ENCODE results near the gene IDE.

IDE gene

DNA sequence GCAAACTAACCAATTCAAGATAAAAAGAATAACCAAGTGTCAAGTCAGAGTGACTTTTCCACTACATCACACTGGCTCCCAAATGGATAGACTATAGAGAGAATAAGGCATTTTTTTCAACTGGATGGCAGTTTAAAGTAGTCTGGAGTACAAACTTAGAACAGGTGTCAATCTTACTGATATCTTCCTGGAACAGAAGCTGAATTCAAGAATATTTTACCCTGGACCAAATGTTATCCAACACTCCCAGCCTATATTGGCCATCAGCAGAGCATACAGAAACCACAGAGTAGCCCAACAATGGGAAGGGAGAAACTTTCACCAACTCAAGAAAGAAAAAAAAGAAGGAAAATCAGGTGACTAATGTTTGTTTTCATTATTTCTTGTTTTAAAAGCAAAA lies 11.5 kb downstream of the IDE start:
- DNase-seq, result no peak

DNA sequence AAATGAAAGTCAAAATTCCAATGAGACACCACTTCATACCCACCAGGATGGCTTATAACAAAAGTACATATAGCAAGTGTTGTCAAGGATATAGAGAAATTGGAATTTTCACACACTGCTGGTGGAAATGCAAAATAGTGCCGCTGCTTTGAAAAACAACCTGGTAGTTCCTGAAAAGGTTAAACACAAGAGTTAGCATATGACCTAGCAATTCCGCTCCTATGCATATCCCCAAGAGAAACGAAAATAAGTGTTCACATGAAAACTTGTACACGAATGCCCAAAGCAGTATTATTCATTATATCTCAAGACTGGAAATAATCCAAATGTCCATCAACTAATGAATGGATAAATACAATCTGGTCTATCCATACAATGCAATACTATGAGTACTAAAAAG lies 14.8 kb downstream of the IDE start:
- DNase-seq, result no peak

GRCh38 chr10:92553959-92554358 lies 19.9 kb downstream of the IDE start:
- no peak for DNase-seq

GRCh38 chr10:92552310-92552709 lies 21.6 kb downstream of the IDE start:
- no peak for DNase-seq

- DNase-seq, result no peak
These were observed 23.0 kb downstream of the IDE start for GRCh38 chr10:92550924-92551323.

DNA sequence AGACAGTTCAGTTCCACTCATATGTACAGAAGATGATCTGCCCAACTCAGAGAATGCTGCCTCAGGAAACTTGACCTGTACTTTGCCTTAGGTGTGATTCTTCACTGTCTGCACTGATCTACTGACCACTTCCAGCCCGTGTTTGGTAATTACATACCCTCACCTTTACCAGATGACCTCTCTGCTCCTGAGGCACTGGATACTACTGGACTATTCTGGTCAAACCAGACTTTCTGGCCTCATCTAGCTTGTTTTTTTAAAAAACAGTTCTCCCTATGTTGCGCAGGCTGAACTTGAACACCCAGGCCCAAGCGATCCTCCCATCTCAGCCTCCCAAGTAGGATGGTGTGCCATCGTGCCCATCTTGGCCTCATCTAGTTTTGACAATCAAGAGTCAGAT lies 26.2 kb downstream of the IDE start:
- DNase-seq, result no peak

- DNase-seq, result no peak
These were observed 28.3 kb downstream of the IDE start for GRCh38 chr10:92545556-92545955.

DNA sequence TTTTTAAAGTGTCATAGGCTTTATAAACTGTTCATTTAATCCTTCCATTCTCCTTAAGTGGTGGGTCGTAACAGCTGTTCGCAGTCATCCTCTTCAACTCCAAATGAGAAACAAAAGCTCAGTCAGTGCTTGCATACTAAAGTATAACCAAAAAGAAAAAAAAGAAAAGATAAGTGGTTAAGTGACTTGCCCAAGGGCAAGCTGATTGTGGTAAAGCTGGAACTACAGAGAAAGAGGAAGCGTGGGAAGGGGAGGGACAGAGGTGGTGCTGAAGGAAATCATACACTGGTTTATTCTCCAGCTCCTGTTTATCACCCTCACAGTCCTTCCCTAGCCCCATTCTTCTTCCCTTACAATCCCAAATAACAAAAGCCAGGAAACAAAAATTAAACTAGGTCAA lies 29.6 kb downstream of the IDE start:
- no peak for DNase-seq

DNA sequence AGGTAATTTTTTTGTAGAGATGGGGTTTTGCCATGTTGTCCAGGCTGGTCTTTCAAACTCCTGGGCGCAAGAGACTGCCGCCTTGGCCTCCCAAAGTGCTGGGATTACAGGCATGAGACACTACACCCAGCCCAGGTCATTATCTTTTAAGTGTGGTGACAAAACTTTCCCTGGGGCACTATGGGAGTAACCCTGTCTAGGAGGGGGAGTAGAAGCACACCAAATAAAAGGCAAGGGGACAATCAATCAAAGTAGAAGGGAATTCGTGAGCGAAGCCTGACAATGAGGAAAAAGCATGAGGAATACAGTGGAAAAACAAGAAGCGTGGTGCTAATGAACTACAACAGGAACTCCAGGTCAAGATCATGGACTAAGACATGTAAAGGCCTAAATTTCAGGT lies 31.4 kb downstream of the IDE start:
- no peak for DNase-seq

DNA sequence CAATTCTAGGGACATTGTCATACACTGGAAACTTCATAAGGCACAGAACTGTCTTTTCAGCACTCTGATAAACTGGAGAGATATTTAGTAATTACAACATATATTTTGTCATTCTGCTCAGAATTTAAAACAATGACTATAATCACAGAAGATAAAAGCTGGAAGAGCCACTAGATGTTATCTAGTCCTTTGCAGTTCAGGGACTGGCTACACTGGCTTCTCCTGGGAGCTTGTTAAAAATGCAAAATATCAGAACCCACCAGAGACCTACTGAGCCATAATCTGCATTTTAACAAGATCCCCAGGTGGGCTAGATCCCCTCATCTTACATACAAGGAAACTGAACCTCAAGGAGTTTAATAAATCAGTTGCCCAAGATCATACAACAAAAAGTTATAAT lies 32.3 kb downstream of the IDE start:
- DNase-seq, result no peak

DNA sequence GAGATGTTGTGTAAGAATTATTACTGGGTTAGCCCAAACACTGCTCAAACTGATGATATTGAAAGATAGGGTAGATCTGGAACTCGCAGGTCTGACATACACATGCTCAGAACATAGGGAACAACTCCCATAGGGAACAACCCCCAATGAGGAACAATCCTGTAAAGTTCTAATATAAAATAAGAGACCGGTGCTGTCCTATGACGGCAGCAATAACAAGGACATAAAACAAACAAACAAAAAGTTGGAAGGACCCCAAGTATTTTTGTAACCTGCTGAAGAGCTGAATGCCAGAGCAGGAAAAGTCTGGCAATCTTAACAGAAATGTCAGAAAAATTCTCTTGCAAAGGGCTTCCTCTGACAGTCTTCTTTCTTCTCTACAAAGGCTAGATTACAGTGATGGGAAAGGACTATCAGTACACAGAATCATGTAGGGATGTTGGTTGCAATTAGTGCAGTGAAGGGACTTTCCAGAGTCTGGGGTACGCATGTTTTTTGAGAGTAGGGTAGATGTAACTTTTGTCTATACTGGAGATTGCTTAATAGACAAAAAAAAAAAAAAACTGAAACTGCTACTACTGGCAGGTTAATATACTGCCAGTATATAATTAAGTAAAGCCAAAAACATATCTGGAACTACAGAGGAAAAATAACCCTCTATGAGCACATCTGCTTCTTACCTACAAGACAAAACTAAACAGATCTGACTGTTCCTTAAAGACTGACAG lies 35.5 kb downstream of the IDE start:
- DNase-seq, result no peak

GRCh38 chr10:92530891-92531535 lies 42.9 kb downstream of the IDE start:
- no peak for DNase-seq

DNA sequence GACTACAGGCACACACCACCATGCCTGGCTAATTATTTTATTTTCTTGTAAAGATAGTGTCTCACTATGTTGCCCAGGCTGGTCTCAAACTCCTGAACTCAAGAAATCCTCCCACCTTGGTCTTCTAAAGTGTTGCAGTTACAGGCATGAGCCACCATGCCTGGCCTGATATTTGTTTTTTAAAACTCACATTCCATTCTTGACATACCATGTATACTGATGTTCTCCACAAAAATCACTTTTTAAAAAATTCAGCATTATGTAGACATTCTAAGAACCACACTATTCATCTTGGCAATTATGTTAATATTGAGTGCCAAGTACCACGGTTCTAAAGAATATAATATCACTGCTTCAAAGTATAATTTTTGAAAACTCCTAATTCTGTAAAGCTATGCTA lies 43.5 kb downstream of the IDE start:
- DNase-seq, result no peak

DNA sequence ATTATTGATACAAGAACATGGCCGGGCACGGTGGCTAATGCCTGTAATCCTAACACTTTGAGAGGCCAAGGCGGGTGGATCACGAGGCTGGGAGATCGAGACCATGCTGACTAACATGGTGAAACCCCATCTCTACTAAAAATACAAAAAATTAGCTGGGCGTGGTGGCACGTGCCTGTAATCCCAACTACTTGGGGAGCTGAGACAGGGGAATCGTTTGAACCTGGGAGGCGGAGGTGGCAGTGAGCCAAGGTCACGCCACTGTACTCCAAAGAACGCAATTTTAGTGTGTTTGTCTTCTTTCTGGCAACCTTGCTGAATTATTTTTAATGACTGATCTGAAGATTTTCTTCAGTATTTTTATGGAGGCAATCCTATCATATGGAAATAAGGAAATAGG lies 46.2 kb downstream of the IDE start:
- no peak for DNase-seq

GRCh38 chr10:92523639-92524038 lies 50.3 kb downstream of the IDE start:
- DNase-seq, result no peak

GRCh38 chr10:92517034-92517655 lies 56.7 kb downstream of the IDE start:
- peak; percentile 64 for DNase-seq

DNA sequence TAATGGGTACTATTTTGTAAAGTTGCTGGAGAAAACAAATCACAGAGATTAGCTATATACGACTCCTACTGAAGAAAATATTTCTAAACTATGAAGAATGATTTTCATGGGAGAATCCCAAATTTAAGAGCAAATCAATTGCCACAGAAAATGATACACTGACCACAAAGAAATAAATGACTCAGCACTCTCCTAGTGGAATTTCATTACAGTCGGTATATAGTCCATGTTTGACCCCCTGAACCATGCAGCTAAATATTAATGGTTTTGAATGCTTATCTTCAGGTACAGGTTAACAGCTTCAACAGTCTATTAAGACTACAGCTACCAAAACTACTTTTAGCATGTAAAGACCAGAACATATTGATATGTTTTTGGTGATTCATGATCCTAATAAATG lies 65.0 kb downstream of the IDE start:
- DNase-seq, result no peak

DNA sequence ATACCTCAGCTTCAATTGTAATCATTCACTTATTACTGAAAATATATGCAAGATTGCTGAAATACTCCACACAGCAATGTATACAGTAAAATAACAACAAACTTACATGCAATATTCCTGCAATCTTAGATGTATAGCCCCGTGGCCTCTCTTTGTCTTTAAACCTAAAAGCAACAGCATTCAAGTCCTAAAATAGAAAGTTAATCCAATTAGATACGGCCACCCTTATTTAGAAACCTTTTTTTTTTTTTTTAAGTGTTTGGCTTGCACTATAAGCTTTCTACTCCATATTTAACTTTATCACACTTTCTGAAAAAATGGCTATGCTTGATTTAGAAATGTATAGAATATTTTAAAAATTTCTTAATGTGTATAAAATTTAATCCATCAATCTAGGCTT lies 67.6 kb downstream of the IDE start:
- no peak for DNase-seq

GRCh38 chr10:92505044-92505443 lies 68.8 kb downstream of the IDE start:
- DNase-seq, result no peak

- DNase-seq, result no peak
These were observed 71.5 kb downstream of the IDE start for GRCh38 chr10:92502296-92502808.

DNA sequence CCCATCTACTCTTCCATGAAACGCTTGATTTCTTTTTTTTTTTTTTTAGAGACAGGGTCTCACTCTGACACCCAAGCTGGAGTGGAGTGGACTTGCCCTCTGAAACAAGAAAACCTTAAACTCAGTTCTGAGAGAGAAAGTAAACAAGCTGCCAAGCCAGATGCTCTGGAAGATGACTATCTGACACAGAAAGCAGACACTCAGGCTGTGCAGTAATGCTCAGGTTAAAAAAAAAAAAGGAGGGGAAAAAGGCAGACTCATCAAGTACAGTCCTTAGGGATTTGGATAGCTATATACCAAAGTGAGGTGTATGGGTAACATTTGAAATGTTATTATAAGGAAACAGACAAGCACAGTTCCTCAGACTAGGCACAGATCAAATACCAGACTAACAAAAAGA lies 80.5 kb downstream of the IDE start:
- no peak for DNase-seq

DNA sequence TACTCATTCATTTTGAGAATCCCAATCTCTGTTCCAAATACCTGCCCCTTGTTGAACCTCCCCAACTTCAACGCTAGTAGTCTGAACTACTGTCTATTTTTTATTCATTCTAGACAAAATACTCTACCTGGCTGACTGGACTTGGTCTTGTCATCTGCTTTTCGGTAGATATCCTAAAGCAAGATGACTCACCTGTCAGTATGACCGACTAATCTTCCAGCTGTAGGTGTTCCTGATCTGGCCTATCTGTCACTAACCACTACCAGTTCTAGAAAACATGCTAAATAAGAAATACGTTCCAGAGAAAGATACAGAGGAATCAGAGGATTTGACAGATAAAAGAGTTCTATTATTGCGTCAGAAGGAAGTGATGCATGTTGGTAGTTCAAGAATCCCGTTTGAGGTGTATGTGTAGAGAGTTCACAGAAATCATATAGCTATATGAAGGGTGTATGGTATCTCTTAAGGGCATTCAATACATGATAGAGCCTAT lies 81.1 kb downstream of the IDE start:
- DNase-seq, result no peak

- no peak for DNase-seq
These were observed 83.5 kb downstream of the IDE start for GRCh38 chr10:92490387-92490786.

DNA sequence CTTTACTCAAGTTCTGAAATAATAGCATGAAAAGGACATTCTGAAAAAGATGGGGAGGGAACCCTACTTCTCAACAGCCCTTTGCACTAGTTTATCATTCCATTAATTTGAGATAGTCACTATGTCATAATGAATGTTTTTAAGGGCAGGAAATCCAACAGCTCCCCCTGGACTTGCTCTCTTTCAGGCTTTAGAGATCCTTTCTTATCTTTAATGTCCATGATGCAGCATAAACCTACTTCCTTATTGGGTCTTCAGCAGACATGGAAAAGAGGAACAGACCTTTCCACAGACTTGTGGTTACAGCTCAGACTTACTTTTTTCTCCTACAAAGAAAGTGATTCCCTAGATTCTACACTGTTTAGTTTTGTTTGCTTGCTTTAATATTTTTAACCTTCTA lies 87.3 kb downstream of the IDE start:
- DNase-seq, result no peak
